Esophagus squamous epithelium (tissue), 5 donors: ENCODE data around the gene SKIC2. TPM values are rescaled to one million over a fixed set of nuclear protein-coding genes. Genes with fewer than 3 reads are reported as not detected.

ENCODE experiments used
- DNase-seq: peaks from one replicate; lab custom pipeline; 2025; lab: John Stamatoyannopoulos, UW
- H3K27ac ChIP-seq, 4 donors: fragments of 200-600 bp; sonication (generic); one replicate each; pipeline ENCODE4 v1.5.1; 2016 to 2019; ENCODE audit warnings: mild to moderate bottlenecking in 1 of 4
- H3K27me3 ChIP-seq, 4 donors: fragments of 200-600 bp; sonication (generic); 1 replicate in 3 of 4; 2 replicates in 1 of 4; pipeline versions ENCODE4 v1.5.1 to v1.6.0; 2017 to 2021; ENCODE audit warnings: antibody characterized with exemption in 1 of 4
- H3K36me3 ChIP-seq, 3 donors: fragments of 200-600 bp; sonication (generic); one replicate each; pipeline ENCODE4 v1.5.1; 2016 to 2019
- H3K4me1 ChIP-seq, 3 donors: fragments of 200-600 bp; sonication (generic); one replicate each; pipeline ENCODE4 v1.5.1; 2017 to 2019
- H3K4me3 ChIP-seq, 4 donors: fragments of 200-600 bp; sonication (generic); 1 replicate in 3 of 4; 2 replicates in 1 of 4; pipeline ENCODE4 v1.5.1; 2016 to 2019; ENCODE audit warnings: mild to moderate bottlenecking in 2 of 4, moderate library complexity in 1 of 4
- H3K9me3 ChIP-seq, 3 donors: fragments of 200-600 bp; sonication (generic); one replicate each; pipeline ENCODE4 v1.5.1; 2016 to 2019
- CTCF ChIP-seq, 6 experiments: fragments of 450-650 bp in 4 of 6; fragments of 200-600 bp in 2 of 6; sonication (generic) in 2 of 6; IDR thresholded peaks; one replicate each; pipeline ENCODE4 v1.5.1; 2016 to 2019; ENCODE audit warnings: antibody characterized with exemption in 6 of 6, mild to moderate bottlenecking in 4 of 6, moderate library complexity in 4 of 6
- POLR2A ChIP-seq, 4 donors: fragments of 450-650 bp; IDR thresholded peaks; one replicate each; pipeline ENCODE4 v1.6.1; 2017; ENCODE audit warnings: antibody characterized with exemption in 4 of 4, mild to moderate bottlenecking in 4 of 4, moderate library complexity in 3 of 4
- WGBS, 2 donors: methylation state at CpG; one replicate each; pipeline ENCODE4 v1.1.5; 2018; 5-methylcytosine and 5-hydroxymethylcytosine counted together
- intact Hi-C: fragments of 100-400 bp; cut with DNase I; formaldehyde crosslinking; loops from one replicate; pipeline ENCODE4 v1.15.0; 2022
- total RNA-seq, 4 donors: library from RNA; depleted of rRNA; stranded (reverse); fragments of >200 nt; gene quantifications; one replicate each; pipeline ENCODE4 v1.1.0, GENCODE V29; 2016
- donor health status: DM: yes; HTN: yes; CAD: no.

Gene SKIC2
- total RNA-seq, 4 donors from 2014 or later = 24.6 to 32.4 (median 26.8) TPM

GRCh38 chr6:31948306-31948705, 10.7 kb upstream of the SKIC2 start:
- Histone ChIP-seq H3K27me3 (peaks cover 0 to under 1% (median 0%) of the 10 kb centered on the region in 4 donors), H3K36me3 (peaks cover 5 to 32% (median 6%) of the 10 kb centered on the region in 3 donors), H3K27ac (no peak overlapping the region), H3K4me1 (peaks cover 9 to 29% (median 23%) of the 10 kb centered on the region in 3 donors), H3K4me3 (no peak overlapping the region), H3K9me3 (no peaks in the 10 kb centered on the region)
- no peak for TF ChIP-seq CTCF (IDR thresholded peaks at IDR 0.05)
- no peak for TF ChIP-seq POLR2A (IDR thresholded peaks at IDR 0.05)
- 71 to 97% methylated on average over 4 of the region's 5 CpGs for WGBS, 2 donors
- no peak for DNase-seq
- intact Hi-C loops = no loop called here

- Histone ChIP-seq H3K27ac (no peak overlapping the region), H3K27me3 (no peaks in the 10 kb centered on the region), H3K4me1 (peaks cover 9 to 29% (median 23%) of the 10 kb centered on the region in 3 donors), H3K4me3 (no peak overlapping the region), H3K36me3 (peaks cover 10 to 37% (median 12%) of the 10 kb centered on the region in 3 donors), H3K9me3 (no peaks in the 10 kb centered on the region)
- 59 to 68% methylated on average over 5 to 6 of the region's 6 CpGs for WGBS, 2 donors
- TF ChIP-seq POLR2A (IDR thresholded peaks at IDR 0.05) = no peak
- TF ChIP-seq CTCF (IDR thresholded peaks at IDR 0.05) = no peak
- no peak for DNase-seq
- intact Hi-C loops = no loop called here
Observed at GRCh38 chr6:31948753-31949413, 10.1 kb upstream of the SKIC2 start.

GRCh38 chr6:31949926-31950548, 8.9 kb upstream of the SKIC2 start:
- WGBS, 2 donors = 84 to 87% methylated on average over 6 to 7 of the region's 7 CpGs
- no peak for TF ChIP-seq CTCF (IDR thresholded peaks at IDR 0.05)
- no peak for TF ChIP-seq POLR2A (IDR thresholded peaks at IDR 0.05)
- H3K27ac ChIP-seq = no peak overlapping the region

GRCh38 chr6:31952140-31952805, 6.7 kb upstream of the SKIC2 start:
- H3K27me3 ChIP-seq = no peaks in the 10 kb centered on the region
- peaks cover 12 to 71% (median 38%) of the 10 kb centered on the region in 3 donors for H3K36me3 ChIP-seq
- H3K4me3 ChIP-seq = no peak overlapping the region
- H3K9me3 ChIP-seq = no peaks in the 10 kb centered on the region
- 38 to 51% methylated on average over 5 of the region's 5 CpGs for WGBS, 2 donors
- TF ChIP-seq CTCF (IDR thresholded peaks at IDR 0.05) (peak in 5 of 6 experiments; percentile 56 to 73 (median 61)), POLR2A (IDR thresholded peaks at IDR 0.05) (no peak)
- peak overlapping the region in 2 of 4 donors; percentile 2 to 50 for H3K27ac ChIP-seq
- intact Hi-C loops = loop anchor here (5.0 kb wide), 1 partner anchor 50 kb away; the partner anchor contains the start of gene ZBTB12
- no peak for DNase-seq
- H3K4me1 ChIP-seq = peaks cover 0 to 2% (median 0%) of the 10 kb centered on the region in 3 donors

More at GRCh38 chr6:31949926-31950548, 8.9 kb upstream of the SKIC2 start:
- Histone ChIP-seq H3K27me3 (no peaks in the 10 kb centered on the region), H3K4me3 (no peak overlapping the region), H3K36me3 (peaks cover 12 to 49% (median 19%) of the 10 kb centered on the region in 3 donors), H3K9me3 (no peaks in the 10 kb centered on the region), H3K4me1 (peaks cover 6 to 23% (median 16%) of the 10 kb centered on the region in 3 donors)
- DNase-seq = no peak
- intact Hi-C loops = loop anchor here (5.0 kb wide), 1 partner anchor 48 kb away; the partner anchor contains the start of gene ZBTB12
